ENCODE results near the gene KDM5B. TPM values are rescaled to one million over a fixed set of nuclear protein-coding genes. Genes with fewer than 3 reads are reported as not detected.

Gene KDM5B
- total and polyA plus RNA-seq, 9 of the 15 experiments (the other 6 are each of a cell fraction or from before 2014, with no cell fraction given), result 15.4 to 90.6 (median 57.1) TPM

DNA sequence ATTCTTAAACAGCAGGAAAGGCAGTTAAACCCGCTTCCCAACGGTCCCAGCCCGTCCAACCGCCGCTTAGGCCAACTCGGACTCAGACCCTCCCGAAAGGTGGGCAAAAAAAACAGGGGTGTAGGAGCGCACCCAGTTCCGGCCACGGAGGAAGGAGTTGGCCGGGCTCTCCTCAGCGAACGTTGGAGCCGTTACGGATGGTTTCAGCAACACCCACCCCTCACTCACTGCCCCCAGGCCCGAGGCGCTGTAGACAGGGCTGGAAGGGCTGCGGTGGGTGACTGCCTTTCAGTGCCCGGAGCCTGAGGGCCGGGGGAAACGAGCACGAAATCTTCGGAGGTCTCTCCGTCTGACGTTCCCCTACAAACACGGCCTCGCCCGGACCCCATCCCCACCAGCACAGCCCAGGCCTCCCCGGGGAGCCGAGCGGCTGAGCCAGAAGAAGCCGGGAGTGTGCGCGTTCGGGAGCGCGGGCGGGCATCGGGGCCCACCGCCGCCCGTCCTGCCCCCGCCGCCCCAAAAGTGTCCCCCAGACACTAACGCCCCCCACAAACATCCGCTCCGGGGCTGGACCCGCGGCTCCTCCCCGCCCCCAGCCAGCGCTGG is 1.3 kb downstream of the KDM5B start:
- FAIRE-seq, result no peak
- Histone ChIP-seq H3K4me2 (ENCODE audit: insufficient read depth, low read length) (peak overlapping the region; percentile 91), H3K9me3 (replicated peaks; ENCODE audit: control insufficient read depth, insufficient read depth, low read depth, low read length) (no peaks in the 10 kb centered on the region), H3K4me3 (peak overlapping the region; percentile 83), H3K9me1 (ENCODE audit: control insufficient read depth, insufficient read depth, low read length) (no peaks in the 10 kb centered on the region), H3K36me3 (ENCODE audit: control insufficient read depth, insufficient read depth, low read length) (no peaks in the 10 kb centered on the region), H3K27ac (ENCODE audit: extremely low read depth, low read depth, low read length) (peak overlapping the region; percentile 90), H2AFZ (ENCODE audit: low read depth, low read length) (peak overlapping the region; percentile 56), H3K9ac (ENCODE audit: insufficient read depth in 1 of 2, low read depth in 2 of 2, low read length in 2 of 2) (peak overlapping the region; percentile 92 to 96), H3K4me1 (replicated peaks in 1 of 2; ENCODE audit: control insufficient read depth in 2 of 2, insufficient read depth in 2 of 2, low read length in 2 of 2) (peaks cover 40 to 46% of the 10 kb centered on the region in 2 experiments), H3K79me2 (ENCODE audit: control insufficient read depth, insufficient read depth, low read length) (peaks cover 66% of the 10 kb centered on the region), H3K27me3 (ENCODE audit: control insufficient read depth in 2 of 2, insufficient read depth in 2 of 2, low read length in 2 of 2) (no peaks in the 10 kb centered on the region), H4K20me1 (replicated peaks; ENCODE audit: control insufficient read depth, insufficient read depth, low read length) (no peaks in the 10 kb centered on the region; the same call in 1 of the 2 replicates)
- intact Hi-C loops (cut with micrococcal nuclease), result loop anchor here (2.0 to 10.0 kb wide), 2 partner anchors 82 to 652 kb away; partner anchors contain the start of gene RABIF
- CTCF ChIA-PET (ENCODE audit: low intra/inter-chr PET ratio), result no interaction called here
- peak in 2 of 4 experiments; percentile 57 to 67 for DNase-seq (ENCODE audit: extremely low read depth in 1 of 4, low spot score in 3 of 4)
- ATAC-seq, result peak; percentile 36
- WGBS (ENCODE audit: insufficient coverage, low coverage, missing lambda C conversion rate), result 0% methylated on average over 41 of the region's 51 CpGs
- POLR2A ChIA-PET, result no interaction called here
- in situ Hi-C loops (cut with MboI), result no loop called here
- no TSS peak for BruUV-seq (replicated peaks)
- no peak for TF ChIP-seq HMG20A (CRISPR knock-in tag; conservative IDR thresholded peaks at IDR 0.05)
- 0 out of 2 replicates have a peak, but pooled peaks have one; percentile 12 for TF ChIP-seq RBM14 (IDR thresholded peaks at IDR 0.05; ENCODE audit: borderline replicate concordance, insufficient read depth, low read depth, low read length)
- TF ChIP-seq, protein P1, sequence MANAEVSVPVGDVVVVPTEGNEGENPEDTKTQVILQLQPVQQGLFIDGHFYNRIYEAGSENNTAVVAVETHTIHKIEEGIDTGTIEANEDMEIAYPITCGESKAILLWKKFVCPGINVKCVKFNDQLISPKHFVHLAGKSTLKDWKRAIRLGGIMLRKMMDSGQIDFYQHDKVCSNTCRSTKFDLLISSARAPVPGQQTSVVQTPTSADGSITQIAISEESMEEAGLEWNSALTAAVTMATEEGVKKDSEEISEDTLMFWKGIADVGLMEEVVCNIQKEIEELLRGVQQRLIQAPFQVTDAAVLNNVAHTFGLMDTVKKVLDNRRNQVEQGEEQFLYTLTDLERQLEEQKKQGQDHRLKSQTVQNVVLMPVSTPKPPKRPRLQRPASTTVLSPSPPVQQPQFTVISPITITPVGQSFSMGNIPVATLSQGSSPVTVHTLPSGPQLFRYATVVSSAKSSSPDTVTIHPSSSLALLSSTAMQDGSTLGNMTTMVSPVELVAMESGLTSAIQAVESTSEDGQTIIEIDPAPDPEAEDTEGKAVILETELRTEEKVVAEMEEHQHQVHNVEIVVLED (CRISPR knock-in tag; IDR thresholded peaks at IDR 0.05), result no peak
- no peak for TF ChIP-seq POU5F1 (IDR thresholded peaks at IDR 0.05; ENCODE audit: borderline replicate concordance, low read depth, low read length, partially characterized antibody)
- TF ChIP-seq FOXM1 (IDR thresholded peaks at IDR 0.05; ENCODE audit: low read depth), result 0 out of 2 replicates have a peak, but pooled peaks have one; percentile 10
- TF ChIP-seq FOXM1 (CRISPR knock-in tag; IDR thresholded peaks at IDR 0.05; ENCODE audit: low read depth), result no peak
- TF ChIP-seq, protein P2, sequence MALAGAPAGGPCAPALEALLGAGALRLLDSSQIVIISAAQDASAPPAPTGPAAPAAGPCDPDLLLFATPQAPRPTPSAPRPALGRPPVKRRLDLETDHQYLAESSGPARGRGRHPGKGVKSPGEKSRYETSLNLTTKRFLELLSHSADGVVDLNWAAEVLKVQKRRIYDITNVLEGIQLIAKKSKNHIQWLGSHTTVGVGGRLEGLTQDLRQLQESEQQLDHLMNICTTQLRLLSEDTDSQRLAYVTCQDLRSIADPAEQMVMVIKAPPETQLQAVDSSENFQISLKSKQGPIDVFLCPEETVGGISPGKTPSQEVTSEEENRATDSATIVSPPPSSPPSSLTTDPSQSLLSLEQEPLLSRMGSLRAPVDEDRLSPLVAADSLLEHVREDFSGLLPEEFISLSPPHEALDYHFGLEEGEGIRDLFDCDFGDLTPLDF (CRISPR knock-in tag; IDR thresholded peaks at IDR 0.05), result no peak
- no peak for TF ChIP-seq SP1 (CRISPR knock-in tag; IDR thresholded peaks at IDR 0.05)
- TF ChIP-seq NCOA4 (IDR thresholded peaks at IDR 0.05; ENCODE audit: partially characterized antibody), result no peak
- no peak for TF ChIP-seq TCF3 (CRISPR knock-in tag; IDR thresholded peaks at IDR 0.05)
- no peak for TF ChIP-seq ZZZ3 (IDR thresholded peaks at IDR 0.05)
- TF ChIP-seq, protein P3, sequence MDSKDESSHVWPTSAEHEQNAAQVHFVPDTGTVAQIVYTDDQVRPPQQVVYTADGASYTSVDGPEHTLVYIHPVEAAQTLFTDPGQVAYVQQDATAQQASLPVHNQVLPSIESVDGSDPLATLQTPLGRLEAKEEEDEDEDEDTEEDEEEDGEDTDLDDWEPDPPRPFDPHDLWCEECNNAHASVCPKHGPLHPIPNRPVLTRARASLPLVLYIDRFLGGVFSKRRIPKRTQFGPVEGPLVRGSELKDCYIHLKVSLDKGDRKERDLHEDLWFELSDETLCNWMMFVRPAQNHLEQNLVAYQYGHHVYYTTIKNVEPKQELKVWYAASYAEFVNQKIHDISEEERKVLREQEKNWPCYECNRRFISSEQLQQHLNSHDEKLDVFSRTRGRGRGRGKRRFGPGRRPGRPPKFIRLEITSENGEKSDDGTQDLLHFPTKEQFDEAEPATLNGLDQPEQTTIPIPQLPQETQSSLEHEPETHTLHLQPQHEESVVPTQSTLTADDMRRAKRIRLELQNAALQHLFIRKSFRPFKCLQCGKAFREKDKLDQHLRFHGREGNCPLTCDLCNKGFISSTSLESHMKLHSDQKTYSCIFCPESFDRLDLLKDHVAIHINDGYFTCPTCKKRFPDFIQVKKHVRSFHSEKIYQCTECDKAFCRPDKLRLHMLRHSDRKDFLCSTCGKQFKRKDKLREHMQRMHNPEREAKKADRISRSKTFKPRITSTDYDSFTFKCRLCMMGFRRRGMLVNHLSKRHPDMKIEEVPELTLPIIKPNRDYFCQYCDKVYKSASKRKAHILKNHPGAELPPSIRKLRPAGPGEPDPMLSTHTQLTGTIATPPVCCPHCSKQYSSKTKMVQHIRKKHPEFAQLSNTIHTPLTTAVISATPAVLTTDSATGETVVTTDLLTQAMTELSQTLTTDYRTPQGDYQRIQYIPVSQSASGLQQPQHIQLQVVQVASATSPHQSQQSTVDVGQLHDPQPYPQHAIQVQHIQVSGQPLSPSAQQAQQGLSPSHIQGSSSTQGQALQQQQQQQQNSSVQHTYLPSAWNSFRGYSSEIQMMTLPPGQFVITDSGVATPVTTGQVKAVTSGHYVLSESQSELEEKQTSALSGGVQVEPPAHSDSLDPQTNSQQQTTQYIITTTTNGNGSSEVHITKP (IDR thresholded peaks at IDR 0.05; ENCODE audit: partially characterized antibody), result no peak
- no peak for TF ChIP-seq PPARD (CRISPR knock-in tag; IDR thresholded peaks at IDR 0.05)

Data from K562 (cell line).